Rectal smooth muscle tissue (tissue), 1 donor: Measurements from ENCODE around the gene ADAM10.
A peak's percentile ranks its signal among the peaks of the same experiment; 100 is the strongest.

Source experiments
- H3K27ac ChIP-seq: one replicate; pipeline ENCODE4 v1.7.0; 2013; ENCODE audit warnings: low read depth, low read length, inconsistent platforms
- H3K27me3 ChIP-seq: one replicate; pipeline ENCODE4 v1.7.0; 2013; ENCODE audit warnings: low read length; ENCODE audit not compliant: control insufficient read depth, insufficient read depth
- H3K36me3 ChIP-seq: one replicate; pipeline ENCODE4 v1.7.0; 2013; ENCODE audit warnings: low read length; ENCODE audit not compliant: control insufficient read depth, insufficient read depth
- H3K4me1 ChIP-seq: one replicate; pipeline ENCODE4 v1.7.0; 2013; ENCODE audit warnings: low read length; ENCODE audit not compliant: control insufficient read depth, insufficient read depth
- H3K4me3 ChIP-seq: one replicate; pipeline ENCODE4 v1.7.0; 2013; ENCODE audit warnings: low read length
- H3K9ac ChIP-seq: one replicate; pipeline ENCODE4 v1.7.0; 2013; ENCODE audit warnings: low read length

ADAM10 gene

GRCh38 chr15:58748852-58749531 is 515 bp downstream of the ADAM10 start:
- Histone ChIP-seq H3K27me3 (no peaks in the 10 kb centered on the region), H3K27ac (peak overlapping the region; percentile 94), H3K4me1 (no peaks in the 10 kb centered on the region), H3K4me3 (peak overlapping the region; percentile 96), H3K9ac (peak overlapping the region; percentile 89), H3K36me3 (no peaks in the 10 kb centered on the region)

- H3K36me3 ChIP-seq = no peaks in the 10 kb centered on the region
Measured at GRCh38 chr15:58748040-58748851, 1.3 kb downstream of the ADAM10 start.

GRCh38 chr15:58746174-58746573 is 3.3 kb downstream of the ADAM10 start:
- no peak overlapping the region for H3K27ac ChIP-seq
- no peaks in the 10 kb centered on the region for H3K27me3 ChIP-seq
- H3K4me3 ChIP-seq = no peak overlapping the region

More at GRCh38 chr15:58748040-58748851, 1.3 kb downstream of the ADAM10 start:
- H3K27ac ChIP-seq = peak overlapping the region; percentile 94
- H3K4me1 ChIP-seq = no peaks in the 10 kb centered on the region
- peak overlapping the region; percentile 89 for H3K9ac ChIP-seq
- peak overlapping the region; percentile 96 for H3K4me3 ChIP-seq
- no peaks in the 10 kb centered on the region for H3K27me3 ChIP-seq

GRCh38 chr15:58742819-58743502 is 6.5 kb downstream of the ADAM10 start:
- Histone ChIP-seq H3K36me3 (no peaks in the 10 kb centered on the region), H3K27ac (no peak overlapping the region), H3K4me1 (peaks cover 2% of the 10 kb centered on the region), H3K27me3 (no peaks in the 10 kb centered on the region), H3K9ac (no peak overlapping the region), H3K4me3 (no peak overlapping the region)

More at GRCh38 chr15:58746174-58746573, 3.3 kb downstream of the ADAM10 start:
- H3K36me3 ChIP-seq = no peaks in the 10 kb centered on the region
- peaks cover 2% of the 10 kb centered on the region for H3K4me1 ChIP-seq
- no peak overlapping the region for H3K9ac ChIP-seq

GRCh38 chr15:58742022-58742813 is 7.3 kb downstream of the ADAM10 start:
- Histone ChIP-seq H3K9ac (no peak overlapping the region), H3K4me1 (peaks cover 2% of the 10 kb centered on the region), H3K27ac (no peak overlapping the region), H3K4me3 (no peak overlapping the region), H3K36me3 (no peaks in the 10 kb centered on the region), H3K27me3 (no peaks in the 10 kb centered on the region)

GRCh38 chr15:58741032-58741431 is 8.5 kb downstream of the ADAM10 start:
- Histone ChIP-seq H3K27ac (no peak overlapping the region), H3K9ac (no peak overlapping the region), H3K27me3 (no peaks in the 10 kb centered on the region), H3K36me3 (no peaks in the 10 kb centered on the region), H3K4me1 (peaks cover 2% of the 10 kb centered on the region), H3K4me3 (no peak overlapping the region)

- no peaks in the 10 kb centered on the region for H3K27me3 ChIP-seq
- peaks cover 2% of the 10 kb centered on the region for H3K4me1 ChIP-seq
- H3K9ac ChIP-seq = no peak overlapping the region
- no peaks in the 10 kb centered on the region for H3K36me3 ChIP-seq
- no peak overlapping the region for H3K4me3 ChIP-seq
- H3K27ac ChIP-seq = no peak overlapping the region
Measured at GRCh38 chr15:58740436-58740835, 9.1 kb downstream of the ADAM10 start.

- Histone ChIP-seq H3K9ac (no peak overlapping the region), H3K27me3 (no peaks in the 10 kb centered on the region), H3K4me1 (peaks cover 2% of the 10 kb centered on the region), H3K36me3 (no peaks in the 10 kb centered on the region), H3K27ac (no peak overlapping the region), H3K4me3 (no peak overlapping the region)
Measured at GRCh38 chr15:58738046-58738707, 11.3 kb downstream of the ADAM10 start.

GRCh38 chr15:58737298-58737697 is 12.2 kb downstream of the ADAM10 start:
- H3K27me3 ChIP-seq = no peaks in the 10 kb centered on the region
- H3K4me3 ChIP-seq = no peak overlapping the region
- H3K4me1 ChIP-seq = peaks cover under 1% of the 10 kb centered on the region
- H3K9ac ChIP-seq = no peak overlapping the region
- H3K36me3 ChIP-seq = no peaks in the 10 kb centered on the region
- H3K27ac ChIP-seq = no peak overlapping the region

GRCh38 chr15:58736018-58736643 is 13.4 kb downstream of the ADAM10 start:
- no peak overlapping the region for H3K27ac ChIP-seq
- no peak overlapping the region for H3K4me3 ChIP-seq
- H3K27me3 ChIP-seq = no peaks in the 10 kb centered on the region
- peaks cover 3% of the 10 kb centered on the region for H3K4me1 ChIP-seq
- H3K9ac ChIP-seq = no peak overlapping the region
- no peaks in the 10 kb centered on the region for H3K36me3 ChIP-seq

GRCh38 chr15:58734859-58735258 is 14.6 kb downstream of the ADAM10 start:
- Histone ChIP-seq H3K27me3 (no peaks in the 10 kb centered on the region), H3K27ac (no peak overlapping the region), H3K4me1 (peaks cover 3% of the 10 kb centered on the region), H3K36me3 (no peaks in the 10 kb centered on the region), H3K9ac (no peak overlapping the region), H3K4me3 (no peak overlapping the region)
